ENCODE data around the gene ZNF148. TPM values are rescaled to one million over a fixed set of nuclear protein-coding genes. Genes with fewer than 3 reads are reported as not detected.

The ZNF148 gene
- total RNA-seq, 1 experiment from 2014 or later = 19.7 TPM

- no peak for TF ChIP-seq CTCF (IDR thresholded peaks at IDR 0.05)
- TF ChIP-seq ZSCAN18 (CRISPR knock-in tag; IDR thresholded peaks at IDR 0.05) = no peak
- no peak for TF ChIP-seq PREB (CRISPR knock-in tag; IDR thresholded peaks at IDR 0.05; ENCODE audit: borderline replicate concordance)
- no peak for TF ChIP-seq IRF2 (CRISPR knock-in tag; IDR thresholded peaks at IDR 0.05; ENCODE audit: borderline replicate concordance, low read depth)
- TF ChIP-seq ZNF232 (CRISPR knock-in tag; IDR thresholded peaks at IDR 0.05) = no peak
- TF ChIP-seq SP1 (CRISPR knock-in tag; conservative IDR thresholded peaks at IDR 0.05) = no peak
- TF ChIP-seq NR3C1 (CRISPR knock-in tag; conservative IDR thresholded peaks at IDR 0.05; ENCODE audit: low read depth) = no peak
- TF ChIP-seq TP53 (CRISPR knock-in tag; IDR thresholded peaks at IDR 0.05) = no peak
- no peak for TF ChIP-seq HMGXB4 (CRISPR knock-in tag; IDR thresholded peaks at IDR 0.05)
- no peak for TF ChIP-seq ZNF512 (CRISPR knock-in tag; IDR thresholded peaks at IDR 0.05; ENCODE audit: borderline replicate concordance)
- TF ChIP-seq CBFB (CRISPR knock-in tag; IDR thresholded peaks at IDR 0.05; ENCODE audit: low read depth) = no peak
- TF ChIP-seq ATF1 (CRISPR knock-in tag; IDR thresholded peaks at IDR 0.05) = no peak
- no peak for TF ChIP-seq JAZF1 (CRISPR knock-in tag; IDR thresholded peaks at IDR 0.05)
Observed at GRCh38 chr3:125245521-125245920, 129.6 kb downstream of the ZNF148 start (continued).

- Mint-ChIP-seq H3K4me1 (peaks cover 11% of the 10 kb centered on the region), H3K4me3 (no peak overlapping the region), H3K27ac (no peak overlapping the region), H3K36me3 (0 out of 2 replicates have a peak, but pooled peaks cover 2% of the 10 kb centered on the region), H3K9me3 (no peaks in the 10 kb centered on the region), H3K27me3 (ENCODE audit: low read depth) (no peaks in the 10 kb centered on the region)
- ATAC-seq (no peak), DNase-seq (ENCODE audit: low spot score) (no peak)
- CTCF ChIA-PET = no interaction called here
- POLR2A ChIA-PET = no interaction called here
- TF ChIP-seq ZNF425 (CRISPR knock-in tag; conservative IDR thresholded peaks at IDR 0.05) (no peak), ZBTB43 (CRISPR knock-in tag; IDR thresholded peaks at IDR 0.05) (no peak), MLX (CRISPR knock-in tag; IDR thresholded peaks at IDR 0.05) (no peak), AR (CRISPR knock-in tag; IDR thresholded peaks at IDR 0.05) (no peak), FOXK1 (CRISPR knock-in tag; IDR thresholded peaks at IDR 0.05) (no peak), KAT7 (CRISPR knock-in tag; IDR thresholded peaks at IDR 0.05; ENCODE audit: borderline replicate concordance) (no peak)
Observed at GRCh38 chr3:125240496-125240895, 134.6 kb downstream of the ZNF148 start.
